Liver (tissue), 9 donors: ENCODE measurements around the gene NUBPL. TPM values are rescaled to one million over a fixed set of nuclear protein-coding genes. Genes with fewer than 3 reads are reported as not detected.

Source experiments
- DNase-seq: peaks from one replicate; pipeline ENCODE4 v3.0.0-alpha.2; 2017; ENCODE audit warnings: low spot score
- H3K27ac ChIP-seq, 2 donors: one replicate each; pipeline ENCODE4 v1.7.0; 2013; ENCODE audit warnings: inconsistent platforms in 2 of 2, low read length in 2 of 2, control low read depth in 1 of 2, low read depth in 1 of 2, mild to moderate bottlenecking in 1 of 2
- H3K27me3 ChIP-seq, 4 donors: one replicate each; pipeline versions ENCODE4 v1.6.1 to v1.7.0; 2013; ENCODE audit warnings: low read length in 3 of 4, inconsistent platforms in 1 of 4, mild to moderate bottlenecking in 1 of 4, moderate library complexity in 1 of 4; ENCODE audit not compliant: control insufficient read depth in 4 of 4, insufficient read depth in 4 of 4
- H3K36me3 ChIP-seq, 4 donors: one replicate each; pipeline versions ENCODE4 v1.6.1 to v1.7.0; 2013; ENCODE audit warnings: low read length in 3 of 4, mild to moderate bottlenecking in 3 of 4, low read depth in 1 of 4, moderate library complexity in 1 of 4; ENCODE audit not compliant: control insufficient read depth in 4 of 4, insufficient read depth in 3 of 4
- H3K4me1 ChIP-seq, 4 donors: one replicate each; pipeline versions ENCODE4 v1.6.1 to v1.7.0; 2013; ENCODE audit warnings: low read length in 3 of 4, mild to moderate bottlenecking in 3 of 4, moderate library complexity in 1 of 4; ENCODE audit not compliant: control insufficient read depth in 4 of 4, insufficient read depth in 4 of 4
- H3K4me3 ChIP-seq, 3 donors: one replicate each; pipeline versions ENCODE4 v1.6.1 to v1.7.0; 2013; ENCODE audit warnings: low read length in 3 of 3, control low read depth in 1 of 3, low read depth in 1 of 3, mild to moderate bottlenecking in 1 of 3
- H3K9ac ChIP-seq, 2 donors: one replicate each; pipeline ENCODE4 v1.7.0; 2013; ENCODE audit warnings: low read length in 2 of 2, mild to moderate bottlenecking in 2 of 2, moderate library complexity in 2 of 2, control low read depth in 1 of 2, low read depth in 1 of 2
- H3K9me3 ChIP-seq, 4 donors: one replicate each; pipeline versions ENCODE4 v1.6.1 to v1.7.0; 2013; ENCODE audit warnings: low read length in 3 of 4; ENCODE audit not compliant: control insufficient read depth in 4 of 4
- ATF3 ChIP-seq: IDR thresholded peaks from 2 replicates; pipeline ENCODE4 v1.6.1; 2016; ENCODE audit warnings: antibody characterized with exemption
- CTCF ChIP-seq: fragments of 150-350 bp; IDR thresholded peaks from 2 replicates; pipeline ENCODE4 v1.5.1; 2017; ENCODE audit warnings: improper control_type of control experiment, low read depth, low read length; ENCODE audit not compliant: missing input control
- EGR1 ChIP-seq, 2 donors: IDR thresholded peaks; 2 replicates each; pipeline ENCODE4 v1.6.1; 2016 to 2018; ENCODE audit warnings: antibody characterized with exemption in 2 of 2, low read depth in 2 of 2
- FOXA1 ChIP-seq: IDR thresholded peaks from 2 replicates; pipeline ENCODE4 v1.6.1; 2016; ENCODE audit warnings: antibody characterized with exemption
- FOXA2 ChIP-seq: IDR thresholded peaks from 2 replicates; pipeline ENCODE4 v1.6.1; 2016; ENCODE audit warnings: antibody characterized with exemption
- GABPA ChIP-seq, 2 donors: IDR thresholded peaks in 1 of 2; conservative IDR thresholded peaks in 1 of 2; 2 replicates each; pipeline ENCODE4 v1.6.1; 2016; ENCODE audit warnings: antibody characterized with exemption in 2 of 2, mild to moderate bottlenecking in 1 of 2, moderate library complexity in 1 of 2
- HNF4A ChIP-seq, 2 donors: conservative IDR thresholded peaks; 2 replicates each; pipeline ENCODE4 v1.6.1; 2016; ENCODE audit warnings: antibody characterized with exemption in 2 of 2, mild to moderate bottlenecking in 2 of 2
- HNF4G ChIP-seq: IDR thresholded peaks from 2 replicates; pipeline ENCODE4 v1.6.1; 2016; ENCODE audit warnings: antibody characterized with exemption
- JUND ChIP-seq, 2 donors: IDR thresholded peaks; 2 replicates each; pipeline ENCODE4 v1.6.1; 2016; ENCODE audit warnings: antibody characterized with exemption in 2 of 2
- MAX ChIP-seq: IDR thresholded peaks from 2 replicates; pipeline ENCODE4 v1.6.1; 2016; ENCODE audit warnings: antibody characterized with exemption
- NR2F2 ChIP-seq: IDR thresholded peaks from 2 replicates; pipeline ENCODE4 v1.6.1; 2016; ENCODE audit warnings: antibody characterized with exemption
- RAD21 ChIP-seq, 2 donors: IDR thresholded peaks; 2 replicates each; pipeline ENCODE4 v1.6.1; 2016; ENCODE audit warnings: antibody characterized with exemption in 2 of 2, mild to moderate bottlenecking in 2 of 2
- REST ChIP-seq: IDR thresholded peaks from 2 replicates; pipeline ENCODE4 v1.6.1; 2016; ENCODE audit warnings: antibody characterized with exemption, mild to moderate bottlenecking
- RXRA ChIP-seq, 2 donors: IDR thresholded peaks; 2 replicates each; pipeline ENCODE4 v1.6.1; 2017 to 2018; ENCODE audit warnings: antibody characterized with exemption in 2 of 2, mild to moderate bottlenecking in 1 of 2
- SP1 ChIP-seq: IDR thresholded peaks from 2 replicates; pipeline ENCODE4 v1.6.1; 2018; ENCODE audit warnings: antibody characterized with exemption, mild to moderate bottlenecking
- TAF1 ChIP-seq: conservative IDR thresholded peaks from 2 replicates; pipeline ENCODE4 v1.6.1; 2016; ENCODE audit warnings: antibody characterized with exemption, mild to moderate bottlenecking
- YY1 ChIP-seq: IDR thresholded peaks from 2 replicates; pipeline ENCODE4 v1.6.1; 2016; ENCODE audit warnings: antibody characterized with exemption, mild to moderate bottlenecking
- ZBTB33 ChIP-seq: IDR thresholded peaks from 2 replicates; pipeline ENCODE4 v1.6.1; 2016; ENCODE audit warnings: antibody characterized with exemption
- WGBS: extraction: QIAGEN DNeasy Blood & Tissue Kit; methylation state at CpG from one replicate; pipeline ENCODE4 v1.1.7; 2013; 5-methylcytosine and 5-hydroxymethylcytosine counted together
- polyA plus RNA-seq, 2 donors: library from polyadenylated mRNA; stranded (reverse) in 1 of 2; unstranded in 1 of 2; fragments of 200-250 nt in 1 of 2; fragments of >200 nt in 1 of 2; fragmentation: Nextera tagmentation in 1 of 2; extraction: Ambion mirVana in 1 of 2; gene quantifications; one replicate each; pipeline versions ENCODE4 v1.2.1 to v1.2.3, GENCODE V29; 2013 to 2015
- total RNA-seq, 2 donors: library from RNA; depleted of rRNA; stranded (reverse); fragments of >200 nt; gene quantifications; one replicate each; pipeline ENCODE4 v1.2.3, GENCODE V29; 2014
- donor health status: healthy.
- donor health status: healthy.
- donor health status: healthy.
- donor health status: healthy.
- donor health status: healthy.

Gene NUBPL
- total and polyA plus RNA-seq, 4 donors = 4.2 to 9.3 (median 6.7) TPM

- TF ChIP-seq HNF4A (conservative IDR thresholded peaks at IDR 0.05) = no peak
- TF ChIP-seq HNF4G = no peak
- no peak for TF ChIP-seq ZBTB33
- no peak for TF ChIP-seq RXRA (IDR thresholded peaks at IDR 0.05)
- no peak for TF ChIP-seq GABPA (IDR thresholded peaks at IDR 0.05 in 1 of 2, conservative IDR thresholded peaks at IDR 0.05 in 1 of 2)
- no peak for TF ChIP-seq MAX
- no peak for TF ChIP-seq FOXA1
- no peak for TF ChIP-seq YY1
- no peak for TF ChIP-seq EGR1 (IDR thresholded peaks at IDR 0.05; ENCODE audit: low read depth in 2 of 2)
- TF ChIP-seq TAF1 = no peak
- no peak for TF ChIP-seq REST
- no peak for TF ChIP-seq SP1
- no peak for TF ChIP-seq FOXA2
- no peak for TF ChIP-seq JUND (IDR thresholded peaks at IDR 0.05)
- no peak for TF ChIP-seq RAD21 (IDR thresholded peaks at IDR 0.05)
- no peak for TF ChIP-seq CTCF
- no peak for TF ChIP-seq ATF3
- TF ChIP-seq NR2F2 = no peak
- WGBS = 88% methylated on average over 1 of the region's 1 CpG
Measured at GRCh38 chr14:31541702-31542101, 19.5 kb upstream of the NUBPL start.

More at GRCh38 chr14:31541702-31542101, 19.5 kb upstream of the NUBPL start:
- no peak overlapping the region for H3K27ac ChIP-seq
- H3K4me3 ChIP-seq = no peak overlapping the region
- H3K4me1 ChIP-seq = no peaks in the 10 kb centered on the region
- H3K36me3 ChIP-seq = no peaks in the 10 kb centered on the region
- no peak for DNase-seq
- no peaks in the 10 kb centered on the region for H3K9me3 ChIP-seq
- no peak overlapping the region for H3K9ac ChIP-seq
- no peaks in the 10 kb centered on the region for H3K27me3 ChIP-seq
